ENCODE measurements around the gene ACTL10. TPM values are rescaled to one million over a fixed set of nuclear protein-coding genes. Genes with fewer than 3 reads are reported as not detected.
A peak's percentile ranks its signal among the peaks of the same experiment; 100 is the strongest.

ACTL10 gene
- total RNA-seq, 1 donor from 2014 or later: 1.1 TPM

GRCh38 chr20:33660685-33661058, 6.1 kb upstream of the ACTL10 start:
- Histone ChIP-seq H3K79me2 (ENCODE audit: insufficient read depth, low read length) (no peaks in the 10 kb centered on the region), H2AFZ (ENCODE audit: low read depth, low read length) (no peak overlapping the region), H3K4me3 (ENCODE audit: insufficient read depth, low read depth, low read length) (no peak overlapping the region), H3K4me1 (ENCODE audit: insufficient read depth, low read length) (peaks cover 7% of the 10 kb centered on the region), H3K36me3 (ENCODE audit: insufficient read depth, low read length) (no peaks in the 10 kb centered on the region), H3K9me3 (ENCODE audit: insufficient read depth, low read depth, low read length) (no peaks in the 10 kb centered on the region), H3K4me2 (ENCODE audit: low read length) (no peak overlapping the region), H3K9ac (ENCODE audit: low read length) (no peak overlapping the region), H3K27me3 (ENCODE audit: insufficient read depth, low read length) (no peaks in the 10 kb centered on the region), H4K20me1 (ENCODE audit: insufficient read depth, low read length) (no peaks in the 10 kb centered on the region), H3K27ac (ENCODE audit: low read depth, low read length) (no peak overlapping the region)
- no peak overlapping the region for H3K27ac Mint-ChIP-seq (ENCODE audit: unreplicated experiment)
- FAIRE-seq (no peak), DNase-seq (ENCODE audit: low read depth) (no peak)
- TF ChIP-seq EZH2 (IDR thresholded peaks at IDR 0.05; ENCODE audit: insufficient read depth, low read length): no peak
- TF ChIP-seq, protein P1, sequence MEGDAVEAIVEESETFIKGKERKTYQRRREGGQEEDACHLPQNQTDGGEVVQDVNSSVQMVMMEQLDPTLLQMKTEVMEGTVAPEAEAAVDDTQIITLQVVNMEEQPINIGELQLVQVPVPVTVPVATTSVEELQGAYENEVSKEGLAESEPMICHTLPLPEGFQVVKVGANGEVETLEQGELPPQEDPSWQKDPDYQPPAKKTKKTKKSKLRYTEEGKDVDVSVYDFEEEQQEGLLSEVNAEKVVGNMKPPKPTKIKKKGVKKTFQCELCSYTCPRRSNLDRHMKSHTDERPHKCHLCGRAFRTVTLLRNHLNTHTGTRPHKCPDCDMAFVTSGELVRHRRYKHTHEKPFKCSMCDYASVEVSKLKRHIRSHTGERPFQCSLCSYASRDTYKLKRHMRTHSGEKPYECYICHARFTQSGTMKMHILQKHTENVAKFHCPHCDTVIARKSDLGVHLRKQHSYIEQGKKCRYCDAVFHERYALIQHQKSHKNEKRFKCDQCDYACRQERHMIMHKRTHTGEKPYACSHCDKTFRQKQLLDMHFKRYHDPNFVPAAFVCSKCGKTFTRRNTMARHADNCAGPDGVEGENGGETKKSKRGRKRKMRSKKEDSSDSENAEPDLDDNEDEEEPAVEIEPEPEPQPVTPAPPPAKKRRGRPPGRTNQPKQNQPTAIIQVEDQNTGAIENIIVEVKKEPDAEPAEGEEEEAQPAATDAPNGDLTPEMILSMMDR (IDR thresholded peaks at IDR 0.05; ENCODE audit: insufficient read depth, low read depth, low read length): no peak
- H3K27me3 Mint-ChIP-seq (ENCODE audit: low read depth, unreplicated experiment): no peaks in the 10 kb centered on the region
- no peak overlapping the region for H3K4me3 Mint-ChIP-seq (ENCODE audit: unreplicated experiment)
- H3K36me3 Mint-ChIP-seq (ENCODE audit: low read depth, unreplicated experiment): no peaks in the 10 kb centered on the region
- H3K4me1 Mint-ChIP-seq (ENCODE audit: low read depth, unreplicated experiment): peaks cover 13% of the 10 kb centered on the region
- H3K9me3 Mint-ChIP-seq (ENCODE audit: unreplicated experiment): no peaks in the 10 kb centered on the region

DNA sequence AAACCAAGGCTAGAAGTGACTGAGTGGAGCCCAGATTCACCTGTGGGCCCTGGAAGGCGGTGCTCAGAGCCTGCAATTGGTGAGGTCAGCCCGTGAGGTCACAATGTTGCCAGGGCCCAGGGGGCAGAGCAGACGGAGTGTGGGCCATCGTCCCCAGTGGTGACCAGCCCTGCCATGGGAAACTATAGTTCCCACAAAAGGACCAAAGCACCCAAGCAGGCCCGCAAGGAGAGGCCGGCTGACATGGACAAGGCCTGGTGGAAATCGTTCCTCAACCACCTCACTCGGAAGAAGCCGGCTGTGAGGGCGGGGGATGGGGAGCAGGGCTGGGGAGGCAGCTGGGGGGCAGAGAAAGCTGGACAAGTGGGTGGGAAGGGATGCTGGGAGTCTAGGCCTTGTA, 4.6 kb upstream of the ACTL10 start, which contains the start of gene C20orf144:
C20orf144 (plus strand) TSS at position 156 of the 400 bp plus-strand sequence; CDS start at position 175, 19 bp downstream.
- Histone ChIP-seq H3K27me3 (ENCODE audit: insufficient read depth, low read length) (no peaks in the 10 kb centered on the region), H4K20me1 (ENCODE audit: insufficient read depth, low read length) (no peaks in the 10 kb centered on the region), H3K4me2 (ENCODE audit: low read length) (peak within 1 kb of the TSS; percentile 91), H3K36me3 (ENCODE audit: insufficient read depth, low read length) (no peaks in the 10 kb centered on the region), H3K9me3 (ENCODE audit: insufficient read depth, low read depth, low read length) (no peaks in the 10 kb centered on the region), H3K4me3 (ENCODE audit: insufficient read depth, low read depth, low read length) (peak within 1 kb of the TSS; percentile 75), H3K9ac (ENCODE audit: low read length) (peak within 1 kb of the TSS; percentile 86), H3K79me2 (ENCODE audit: insufficient read depth, low read length) (no peaks in the 10 kb centered on the region), H2AFZ (ENCODE audit: low read depth, low read length) (peak within 1 kb of the TSS; percentile 97), H3K27ac (ENCODE audit: low read depth, low read length) (no peak within 1 kb of the TSS), H3K4me1 (ENCODE audit: insufficient read depth, low read length) (peaks cover 12% of the 10 kb centered on the region)
- H3K36me3 Mint-ChIP-seq (ENCODE audit: low read depth, unreplicated experiment): no peaks in the 10 kb centered on the region
- H3K4me3 Mint-ChIP-seq (ENCODE audit: unreplicated experiment): peak within 1 kb of the TSS; percentile 82
- no peak for DNase-seq (ENCODE audit: low read depth)
- peak within 1 kb of the TSS; percentile 34 for H3K27ac Mint-ChIP-seq (ENCODE audit: unreplicated experiment)
- no peaks in the 10 kb centered on the region for H3K27me3 Mint-ChIP-seq (ENCODE audit: low read depth, unreplicated experiment)
- peaks cover 20% of the 10 kb centered on the region for H3K4me1 Mint-ChIP-seq (ENCODE audit: low read depth, unreplicated experiment)
- no peaks in the 10 kb centered on the region for H3K9me3 Mint-ChIP-seq (ENCODE audit: unreplicated experiment)
- FAIRE-seq: no peak
- no peak for TF ChIP-seq EZH2 (IDR thresholded peaks at IDR 0.05; ENCODE audit: insufficient read depth, low read length)
- TF ChIP-seq, protein P1 (IDR thresholded peaks at IDR 0.05; ENCODE audit: insufficient read depth, low read depth, low read length): no peak

All from astrocyte (in vitro differentiated cells and primary cell).